ENCODE results near the gene PLCD3.

PLCD3 gene

GRCh38 chr17:45086391-45086790 lies 45.9 kb downstream of the PLCD3 start:
- no peaks in the 10 kb centered on the region for H3K9me3 ChIP-seq
- H3K27me3 ChIP-seq = no peaks in the 10 kb centered on the region
- DNase-seq = no peak
- TF ChIP-seq, protein P1, sequence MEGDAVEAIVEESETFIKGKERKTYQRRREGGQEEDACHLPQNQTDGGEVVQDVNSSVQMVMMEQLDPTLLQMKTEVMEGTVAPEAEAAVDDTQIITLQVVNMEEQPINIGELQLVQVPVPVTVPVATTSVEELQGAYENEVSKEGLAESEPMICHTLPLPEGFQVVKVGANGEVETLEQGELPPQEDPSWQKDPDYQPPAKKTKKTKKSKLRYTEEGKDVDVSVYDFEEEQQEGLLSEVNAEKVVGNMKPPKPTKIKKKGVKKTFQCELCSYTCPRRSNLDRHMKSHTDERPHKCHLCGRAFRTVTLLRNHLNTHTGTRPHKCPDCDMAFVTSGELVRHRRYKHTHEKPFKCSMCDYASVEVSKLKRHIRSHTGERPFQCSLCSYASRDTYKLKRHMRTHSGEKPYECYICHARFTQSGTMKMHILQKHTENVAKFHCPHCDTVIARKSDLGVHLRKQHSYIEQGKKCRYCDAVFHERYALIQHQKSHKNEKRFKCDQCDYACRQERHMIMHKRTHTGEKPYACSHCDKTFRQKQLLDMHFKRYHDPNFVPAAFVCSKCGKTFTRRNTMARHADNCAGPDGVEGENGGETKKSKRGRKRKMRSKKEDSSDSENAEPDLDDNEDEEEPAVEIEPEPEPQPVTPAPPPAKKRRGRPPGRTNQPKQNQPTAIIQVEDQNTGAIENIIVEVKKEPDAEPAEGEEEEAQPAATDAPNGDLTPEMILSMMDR (IDR thresholded peaks at IDR 0.05; ENCODE audit: low read depth, low read length) = no peak
- H3K4me3 ChIP-seq (ENCODE audit: low read depth, low read length) = no peak overlapping the region
- H3K36me3 ChIP-seq = peaks cover 96% of the 10 kb centered on the region
- no peaks in the 10 kb centered on the region for H3K4me1 ChIP-seq

GRCh38 chr17:45081047-45081703 lies 51.1 kb downstream of the PLCD3 start:
- TF ChIP-seq, protein P1 (IDR thresholded peaks at IDR 0.05; ENCODE audit: low read depth, low read length) = no peak
- peaks cover 59% of the 10 kb centered on the region for H3K36me3 ChIP-seq

DNA sequence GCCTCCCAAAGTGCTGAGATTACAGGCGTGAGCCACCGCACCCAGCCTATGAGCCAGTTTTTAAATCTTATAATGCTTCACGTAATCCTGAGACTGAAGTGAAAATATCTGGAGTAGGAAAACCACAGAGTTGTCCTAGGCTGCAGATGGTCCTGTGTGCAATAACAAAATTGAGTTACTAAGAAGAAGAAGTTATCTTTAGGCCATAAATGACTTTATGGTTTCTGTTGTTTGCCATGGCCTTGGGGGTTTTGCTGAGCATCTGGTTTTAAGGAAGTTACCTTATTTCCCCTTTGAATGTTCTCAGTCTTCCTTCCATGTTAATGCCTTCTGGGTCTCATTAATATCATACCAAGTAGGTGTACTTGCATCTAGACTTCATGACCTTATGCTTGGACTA lies 54.7 kb downstream of the PLCD3 start:
- H3K9me3 ChIP-seq = no peaks in the 10 kb centered on the region
- peaks cover 3% of the 10 kb centered on the region; the same call in 1 of the 2 replicates for H3K4me1 ChIP-seq
- peaks cover 56% of the 10 kb centered on the region for H3K36me3 ChIP-seq
- no peak for DNase-seq
- TF ChIP-seq, protein P1 (IDR thresholded peaks at IDR 0.05; ENCODE audit: low read depth, low read length) = no peak
- no peak overlapping the region for H3K4me3 ChIP-seq (ENCODE audit: low read depth, low read length)
- H3K27me3 ChIP-seq = no peaks in the 10 kb centered on the region

More at GRCh38 chr17:45081047-45081703, 51.1 kb downstream of the PLCD3 start:
- H3K4me3 ChIP-seq (ENCODE audit: low read depth, low read length) = no peak overlapping the region
- no peaks in the 10 kb centered on the region for H3K4me1 ChIP-seq
- DNase-seq = no peak
- H3K9me3 ChIP-seq = no peaks in the 10 kb centered on the region
- H3K27me3 ChIP-seq = no peaks in the 10 kb centered on the region

DNA sequence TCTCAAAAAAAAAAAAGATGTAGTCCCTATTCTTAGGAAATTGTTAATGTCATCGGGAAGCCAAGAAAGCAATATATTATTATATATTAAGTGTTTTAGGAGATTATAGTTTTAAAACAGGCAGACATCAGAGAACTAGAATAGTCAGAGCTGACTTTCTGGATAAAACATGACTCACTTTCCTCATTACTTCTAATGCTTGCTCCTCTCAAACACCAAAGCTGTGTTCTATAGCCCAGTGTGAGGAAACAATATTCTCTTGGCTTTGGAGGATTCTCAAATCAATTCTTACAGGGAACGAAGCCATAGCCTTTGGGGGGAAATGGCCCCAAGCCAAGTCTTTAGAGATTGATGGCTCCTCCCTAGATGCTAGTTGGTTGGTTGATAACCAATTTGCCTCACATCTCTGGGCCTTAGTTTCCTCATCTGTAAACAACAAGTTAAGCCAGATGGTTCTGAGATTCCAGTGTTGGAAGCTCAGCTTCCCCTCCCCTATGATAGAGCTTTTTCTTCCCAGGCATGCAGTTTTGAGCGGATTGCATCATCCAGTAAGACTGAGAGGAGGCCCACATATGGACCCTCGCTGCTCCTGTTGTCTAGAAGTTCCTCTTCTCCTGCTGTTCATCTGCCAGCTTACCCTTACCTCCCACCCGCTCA lies 58.8 kb downstream of the PLCD3 start:
- Histone ChIP-seq H3K4me1 (peaks cover 3% of the 10 kb centered on the region; the same call in 1 of the 2 replicates), H3K4me3 (ENCODE audit: low read depth, low read length) (no peak overlapping the region), H3K9me3 (no peaks in the 10 kb centered on the region), H3K36me3 (peaks cover 64% of the 10 kb centered on the region), H3K27me3 (no peaks in the 10 kb centered on the region)
- TF ChIP-seq, protein P1 (IDR thresholded peaks at IDR 0.05; ENCODE audit: low read depth, low read length) = no peak
- DNase-seq = no peak

DNA sequence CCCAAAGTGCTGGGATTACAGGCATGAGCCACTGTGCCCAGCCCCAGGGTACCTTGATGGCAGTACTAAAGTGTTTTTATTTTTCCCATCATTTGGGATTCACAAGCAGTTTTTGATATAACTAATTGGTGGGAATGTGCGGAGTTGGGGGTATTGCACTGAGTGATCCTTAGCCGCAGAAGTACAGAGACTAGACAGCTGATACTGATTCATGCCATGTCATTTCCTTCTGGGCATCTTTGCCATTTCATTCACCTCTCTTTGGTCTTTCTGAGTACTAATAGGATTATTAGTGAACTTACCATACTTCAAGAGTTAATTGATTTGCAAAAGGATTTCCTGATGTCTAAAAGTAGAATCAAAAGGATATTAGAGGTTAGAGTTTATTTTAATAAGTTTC lies 61.5 kb downstream of the PLCD3 start:
- H3K4me3 ChIP-seq (ENCODE audit: low read depth, low read length) = no peak overlapping the region
- TF ChIP-seq, protein P1 (IDR thresholded peaks at IDR 0.05; ENCODE audit: low read depth, low read length) = no peak
- no peaks in the 10 kb centered on the region for H3K27me3 ChIP-seq
- peaks cover 71% of the 10 kb centered on the region for H3K36me3 ChIP-seq
- peaks cover 3% of the 10 kb centered on the region; the same call in 1 of the 2 replicates for H3K4me1 ChIP-seq
- H3K9me3 ChIP-seq = no peaks in the 10 kb centered on the region
- DNase-seq = no peak

- Histone ChIP-seq H3K27me3 (no peaks in the 10 kb centered on the region), H3K9me3 (no peaks in the 10 kb centered on the region), H3K4me3 (ENCODE audit: low read depth, low read length) (no peak overlapping the region), H3K36me3 (peaks cover 67% of the 10 kb centered on the region), H3K4me1 (peaks cover 5% of the 10 kb centered on the region)
- no peak for DNase-seq
- TF ChIP-seq, protein P1 (IDR thresholded peaks at IDR 0.05; ENCODE audit: low read depth, low read length) = no peak
Observed at GRCh38 chr17:45070001-45070400, 62.3 kb downstream of the PLCD3 start.

Measured in BE2C (cell line).